ENCODE measurements around the gene HIPK2.

The HIPK2 gene

DNA sequence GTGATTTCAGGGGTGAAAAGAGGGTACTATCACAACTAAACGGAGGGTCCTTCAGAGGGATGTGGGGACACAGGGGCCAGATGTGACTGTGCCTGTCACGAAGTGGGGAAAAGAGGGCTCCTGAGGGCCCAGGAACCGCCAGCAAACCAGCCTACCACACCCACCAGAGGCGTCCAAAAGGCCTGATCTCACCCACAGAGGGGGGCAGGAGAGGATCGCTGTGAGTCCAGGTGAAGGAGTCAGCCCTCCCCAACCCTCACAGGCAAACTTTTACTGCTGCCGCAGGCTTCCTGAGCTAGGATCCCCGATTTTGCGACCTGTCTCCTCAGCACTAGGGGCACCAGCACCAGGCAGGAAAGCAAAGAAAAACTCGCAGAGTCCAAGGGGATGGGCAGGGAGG, 64.7 kb downstream of the HIPK2 start:
- DNase-seq, result no peak

DNA sequence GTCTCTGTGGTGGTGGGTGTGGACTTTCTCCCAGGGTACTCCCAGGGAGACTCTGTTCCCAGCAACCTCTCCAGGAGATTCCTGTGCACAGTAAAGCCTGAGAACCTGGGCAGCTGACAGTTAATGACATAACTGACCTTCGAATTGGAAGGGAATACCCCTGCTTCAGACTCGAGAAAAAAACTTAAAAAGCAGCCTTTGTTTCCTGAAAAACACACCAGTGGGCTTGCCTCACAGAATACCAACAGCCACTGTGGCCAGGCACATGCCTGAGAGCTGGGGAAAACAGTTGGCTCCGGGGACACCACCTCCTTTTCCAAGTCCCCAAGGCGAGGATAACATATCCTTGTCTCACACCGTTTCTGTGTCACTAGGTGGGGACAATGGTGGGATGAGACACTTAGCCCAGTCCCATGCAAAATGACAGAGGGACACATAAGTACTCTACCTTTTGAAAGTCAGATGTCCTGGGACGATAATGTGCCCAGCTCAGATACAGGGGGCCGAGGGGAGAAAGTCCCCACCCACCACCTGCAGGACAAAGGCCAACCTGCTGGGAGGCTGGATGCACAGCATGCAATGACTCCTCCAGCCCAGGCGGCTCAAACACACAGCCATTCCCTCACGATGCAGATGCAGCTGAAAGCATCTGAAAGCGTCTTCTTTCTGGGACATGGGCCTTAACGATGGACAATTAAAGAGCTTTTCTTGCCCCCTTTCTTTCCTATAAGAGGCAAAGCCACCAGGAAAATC, 65.6 kb downstream of the HIPK2 start:
- DNase-seq, result no peak

DNA sequence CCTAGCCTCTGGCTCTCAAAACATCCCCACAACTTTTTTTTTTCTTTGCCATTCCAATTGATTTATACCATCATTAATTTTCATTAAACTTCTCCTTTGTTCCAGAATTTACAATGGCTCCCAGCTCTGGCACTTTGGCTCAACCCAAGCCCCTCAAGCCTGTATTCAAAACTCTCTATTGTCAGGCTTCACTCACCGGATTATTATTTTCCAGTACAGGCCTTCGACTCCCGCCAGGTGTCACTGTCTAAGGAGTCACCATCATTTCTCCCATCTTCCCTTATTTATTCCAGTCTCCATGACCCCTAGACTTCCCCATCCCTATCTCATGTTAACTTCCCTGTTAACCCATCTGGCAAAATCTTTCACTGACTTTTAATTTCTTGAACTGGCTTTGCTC, 67.8 kb downstream of the HIPK2 start:
- no peak for DNase-seq

DNA sequence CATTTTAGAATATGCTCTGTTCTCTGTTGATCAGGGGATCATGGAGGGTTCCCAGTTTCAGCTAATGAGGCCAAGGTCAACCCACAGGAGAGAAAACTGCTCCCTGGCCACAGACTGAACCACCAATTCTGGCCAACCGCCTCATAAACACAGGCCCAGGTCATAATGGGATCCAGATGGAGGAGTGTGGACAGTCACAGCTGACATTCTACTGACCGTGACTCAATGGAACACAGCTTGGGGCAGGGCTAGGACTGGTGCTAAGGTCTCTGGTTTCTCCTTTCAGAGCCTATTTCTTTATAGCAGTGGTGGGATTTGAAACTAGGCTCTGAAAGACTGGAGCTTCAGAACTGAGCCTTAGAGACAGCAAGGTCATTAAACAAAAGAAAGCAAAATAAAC, 68.3 kb downstream of the HIPK2 start:
- no peak for DNase-seq

DNA sequence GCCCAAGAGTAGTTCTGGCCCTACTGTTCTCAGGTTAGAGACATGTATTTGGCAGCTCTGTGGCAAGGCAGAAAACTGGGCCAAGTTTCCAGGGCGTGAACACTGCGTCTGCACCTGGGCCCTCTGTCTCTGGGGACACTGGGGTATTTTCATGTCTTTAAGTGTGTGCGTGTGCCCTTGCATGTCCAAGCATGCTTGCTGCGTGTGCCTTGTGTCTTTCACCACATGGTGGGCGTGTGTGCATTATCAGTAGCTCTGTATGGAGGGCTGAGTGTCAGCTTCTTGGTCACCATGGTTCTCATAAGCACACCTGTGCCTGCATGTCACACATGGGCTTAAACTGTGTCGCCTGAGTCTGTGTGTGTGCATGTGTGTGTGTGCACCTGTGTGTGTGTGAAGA, 69.3 kb downstream of the HIPK2 start:
- DNase-seq, result no peak

DNA sequence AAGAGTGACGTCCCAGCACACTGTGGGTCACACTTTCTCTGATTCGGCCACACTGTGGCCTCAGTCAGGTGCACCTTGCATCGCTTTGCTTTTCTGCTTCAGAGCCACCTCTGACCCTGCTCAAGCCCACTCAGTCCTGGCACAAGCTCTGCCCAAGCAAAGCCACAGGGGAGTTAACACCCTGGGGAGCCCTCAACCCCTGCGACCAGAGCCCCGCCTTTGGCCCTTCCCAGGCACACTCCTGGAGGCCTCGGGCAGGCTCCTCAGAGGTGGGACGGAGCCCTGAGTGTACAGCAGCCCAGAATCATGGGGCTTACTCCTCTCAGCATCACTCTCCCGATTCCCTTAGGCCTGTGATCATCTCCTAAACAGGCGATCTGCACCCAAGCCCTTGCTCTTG, 71.0 kb downstream of the HIPK2 start:
- no peak for DNase-seq

DNA sequence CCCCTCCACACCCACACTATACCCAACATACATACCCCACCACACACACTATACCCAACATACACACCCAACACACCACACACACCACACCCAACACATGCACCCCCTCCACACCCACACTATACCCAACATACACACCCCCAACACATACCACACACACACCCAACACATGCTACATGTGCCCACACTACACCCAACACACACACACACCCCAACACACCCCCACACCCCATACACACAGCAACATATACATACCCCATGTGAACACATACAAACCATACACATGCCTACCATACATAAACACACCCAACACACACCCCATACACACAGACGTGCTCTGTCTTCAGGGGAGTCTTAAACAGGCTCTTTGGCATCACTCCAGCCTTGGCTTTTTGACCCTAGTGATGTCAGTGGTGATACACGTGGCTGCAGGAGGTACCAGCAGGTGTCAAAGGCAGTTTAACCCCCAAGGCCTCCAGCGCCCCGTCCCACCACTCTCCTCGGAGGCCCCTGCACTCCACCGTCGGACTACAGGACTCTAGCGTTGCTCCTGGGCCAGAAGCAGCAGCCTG, 73.4 kb downstream of the HIPK2 start:
- DNase-seq, result no peak

DNA sequence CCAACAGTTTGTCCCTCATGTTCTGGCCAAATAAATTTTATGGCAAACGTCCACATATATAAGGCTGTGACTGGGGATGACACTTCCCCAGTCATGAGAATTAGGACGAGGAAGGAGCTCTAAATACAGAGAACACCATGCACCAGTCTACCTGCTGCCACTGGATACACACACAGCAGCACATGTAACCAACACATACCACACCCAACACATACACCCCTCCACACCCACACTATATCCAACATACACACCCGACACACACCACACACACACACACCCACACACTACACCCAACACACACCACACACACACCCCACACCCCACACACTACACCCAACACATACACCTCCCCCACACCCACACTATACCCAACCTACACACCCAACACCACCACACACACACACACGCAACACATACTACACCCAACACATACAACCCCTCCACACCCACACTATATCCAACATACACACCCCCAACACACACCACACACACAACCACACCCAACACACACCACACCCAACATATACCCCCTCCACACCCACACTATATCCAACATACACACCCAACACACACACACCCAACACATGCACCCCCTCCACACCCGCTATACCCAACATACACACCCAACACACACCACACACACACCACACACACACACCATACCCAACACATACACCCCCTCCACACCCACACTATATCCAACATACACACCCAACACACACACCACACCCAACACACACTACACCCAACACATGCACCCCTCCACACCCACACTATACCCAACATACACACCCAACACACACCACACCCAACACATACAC, 74.1 kb downstream of the HIPK2 start:
- no peak for DNase-seq

DNA sequence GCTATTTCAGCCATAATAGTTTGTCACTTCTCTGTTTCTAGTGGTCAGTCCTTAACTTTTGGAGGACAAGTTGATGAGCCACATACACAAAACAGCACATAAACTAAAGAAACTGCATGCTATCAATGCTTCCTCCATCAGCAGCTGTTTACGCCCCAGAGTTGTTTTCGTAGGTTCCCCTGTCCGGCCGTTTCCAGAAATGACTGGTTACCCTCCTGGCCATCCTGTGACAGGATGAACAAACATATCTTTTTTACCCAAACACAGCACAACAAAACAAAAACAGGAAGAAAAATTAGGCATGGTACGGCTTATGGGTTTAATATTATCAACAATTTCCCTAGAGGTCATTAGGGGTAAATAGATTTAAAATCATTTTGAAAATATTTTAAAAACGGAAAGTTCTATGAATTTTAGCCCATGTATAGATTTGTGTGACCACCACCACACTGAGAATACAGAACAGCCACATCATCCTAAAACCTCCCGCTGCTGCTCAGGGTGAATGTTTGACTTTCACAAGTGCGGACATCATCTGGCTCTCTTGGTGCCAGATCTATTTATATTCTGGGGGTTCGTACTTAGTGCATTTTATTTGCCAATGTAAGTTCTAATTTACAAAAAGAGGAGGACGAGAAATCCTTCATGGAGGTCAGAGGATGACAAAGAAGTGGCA, 74.8 kb downstream of the HIPK2 start:
- no peak for DNase-seq

DNA sequence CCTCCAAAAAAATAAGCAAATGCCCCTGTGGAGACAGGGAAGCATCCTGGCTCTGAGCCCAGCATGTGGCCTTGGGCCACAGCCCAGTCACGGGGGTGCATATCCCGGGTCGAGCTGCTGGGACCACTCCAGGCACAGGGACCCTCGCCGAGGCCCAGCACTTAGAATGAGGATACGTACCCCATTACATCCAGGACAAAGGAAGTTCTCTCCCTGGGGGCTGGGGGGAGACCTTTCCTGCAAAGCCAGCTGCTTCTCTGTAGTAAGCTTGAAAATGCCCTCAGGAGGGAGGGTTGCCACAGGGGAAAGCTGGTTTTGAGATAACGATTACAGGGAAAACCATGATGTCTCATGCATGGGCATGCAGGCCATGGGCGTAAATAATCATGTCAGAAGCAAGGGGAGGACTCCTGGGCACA, 75.5 kb downstream of the HIPK2 start:
- no peak for DNase-seq

DNA sequence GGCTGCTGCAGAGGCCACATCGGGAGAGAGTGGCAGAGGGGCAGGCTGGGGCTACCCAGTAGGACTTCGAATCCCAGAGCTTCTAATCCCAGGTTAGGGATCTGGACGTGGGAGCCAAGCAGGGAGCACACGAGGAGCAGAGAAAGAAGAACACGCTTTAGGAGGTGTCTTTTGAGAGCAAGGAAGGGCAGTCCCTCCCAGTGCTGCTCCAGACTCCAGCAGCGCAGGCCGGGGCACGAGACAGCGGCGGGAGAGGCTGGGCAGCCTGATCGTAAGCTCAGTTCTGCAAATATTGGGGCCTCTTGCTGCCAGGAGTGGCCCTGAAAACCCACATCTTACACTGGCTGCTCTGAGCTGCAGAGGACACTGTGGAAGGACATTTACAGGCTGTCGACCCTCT, 75.9 kb downstream of the HIPK2 start:
- DNase-seq, result no peak

DNA sequence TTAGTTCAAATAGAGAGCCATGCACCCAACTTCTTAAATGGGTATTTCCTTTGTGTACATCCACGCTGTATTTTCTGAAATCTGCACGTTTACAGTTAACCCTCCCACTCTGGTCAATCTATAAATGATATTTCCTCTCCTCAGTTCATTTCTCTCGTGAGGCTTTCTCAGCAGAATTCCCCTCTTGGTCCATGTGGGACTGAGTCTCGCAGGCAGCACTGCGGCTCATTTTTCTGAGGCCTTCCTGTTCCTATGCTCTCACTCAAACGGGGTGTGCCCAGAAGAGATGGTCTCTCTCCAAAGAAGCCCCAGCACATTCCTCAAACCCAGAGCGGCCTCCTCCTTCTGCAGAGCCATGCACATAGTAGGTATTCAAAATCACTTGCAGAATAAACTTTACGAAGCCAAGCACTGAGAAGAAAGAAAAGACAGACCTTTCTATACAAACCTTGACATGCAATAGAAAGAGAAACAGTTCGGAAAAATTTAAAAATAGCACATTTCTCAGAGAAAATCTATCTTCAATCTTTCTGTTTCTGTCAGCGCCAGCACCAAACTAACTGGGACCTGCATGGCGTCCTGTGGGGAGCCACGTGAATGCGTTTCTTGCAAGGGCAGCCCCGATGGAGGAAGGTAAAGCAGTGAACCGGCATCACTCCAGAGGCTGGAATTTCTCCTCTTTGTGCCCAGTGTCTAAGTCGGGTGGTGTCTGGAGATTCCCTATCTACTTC, 77.1 kb downstream of the HIPK2 start:
- no peak for DNase-seq

DNA sequence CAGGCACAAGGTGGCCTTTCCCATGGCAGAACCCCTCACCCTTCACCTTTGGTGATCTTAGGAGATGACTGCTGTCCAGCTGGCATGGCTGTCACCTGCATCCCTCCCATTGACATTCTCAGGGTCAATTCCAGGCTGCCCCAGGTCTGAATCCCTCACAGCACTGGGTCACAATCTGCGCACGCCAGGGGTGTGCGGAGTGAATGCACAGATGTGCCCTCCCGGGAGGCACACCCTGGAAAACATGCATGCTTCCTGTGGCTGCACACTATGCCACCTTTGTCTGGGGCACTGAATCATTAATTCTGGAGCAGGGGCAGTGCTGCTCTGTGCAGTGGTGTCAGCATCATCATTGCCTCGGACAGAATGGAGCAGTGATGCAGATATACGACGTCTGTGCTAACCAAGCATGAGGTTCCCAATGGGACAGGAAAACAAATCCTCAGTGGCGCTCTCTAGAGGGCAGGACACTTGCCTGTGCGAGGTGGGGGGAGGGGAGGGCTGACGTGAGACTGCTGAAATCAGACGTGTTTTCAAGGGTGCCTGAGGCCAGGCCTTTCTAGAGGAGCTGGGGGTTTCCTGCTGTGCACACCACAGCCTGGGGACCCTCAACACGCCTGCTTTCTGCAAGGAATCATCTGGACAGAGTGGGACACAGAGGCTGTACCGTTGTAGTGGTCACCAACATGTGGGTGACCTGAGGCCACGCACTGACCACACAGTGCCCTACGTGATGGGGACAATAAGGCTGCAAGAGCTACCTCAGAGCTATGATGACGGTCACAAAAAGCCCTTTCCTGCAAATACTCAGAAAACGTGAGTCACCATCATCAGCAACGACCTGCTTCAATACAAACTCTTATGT, 77.9 kb downstream of the HIPK2 start:
- DNase-seq, result no peak

DNA sequence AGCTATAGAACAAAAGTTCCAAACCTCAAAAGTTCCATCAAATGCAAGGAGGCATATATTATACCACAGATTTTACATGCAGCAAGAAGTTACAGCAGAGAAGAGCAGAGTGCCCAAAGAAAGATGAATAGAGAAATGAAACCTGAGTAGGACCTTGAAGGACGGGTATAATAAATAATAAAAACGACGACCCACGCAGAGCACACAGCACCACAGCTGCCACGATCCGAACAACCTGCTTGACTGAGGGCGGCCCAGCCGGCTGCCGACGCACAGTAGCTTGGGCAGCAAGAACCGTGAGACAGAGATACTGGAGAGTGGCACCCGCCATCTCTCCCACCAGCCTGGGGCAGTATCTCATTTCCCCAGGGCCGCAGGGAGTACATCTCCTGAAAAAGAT, 79.0 kb downstream of the HIPK2 start:
- DNase-seq, result no peak

DNA sequence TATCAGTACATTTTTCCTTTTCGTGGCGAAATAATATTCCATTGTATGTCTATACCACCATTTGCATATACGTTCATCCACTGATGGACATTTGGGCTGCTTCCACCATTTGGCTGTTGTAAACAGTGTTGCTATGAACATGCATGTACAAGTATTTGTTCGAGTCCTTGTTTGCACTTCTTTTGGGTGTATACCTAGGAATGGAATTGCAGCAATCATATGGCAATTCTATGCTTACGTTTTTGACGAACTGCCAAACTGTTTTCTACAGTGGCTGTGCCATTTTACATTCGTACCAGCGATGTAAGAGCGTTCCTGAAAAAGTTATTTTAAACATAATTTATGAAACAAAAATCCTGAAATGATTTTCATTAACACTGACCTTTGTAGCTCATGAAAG, 79.5 kb downstream of the HIPK2 start:
- no peak for DNase-seq

DNA sequence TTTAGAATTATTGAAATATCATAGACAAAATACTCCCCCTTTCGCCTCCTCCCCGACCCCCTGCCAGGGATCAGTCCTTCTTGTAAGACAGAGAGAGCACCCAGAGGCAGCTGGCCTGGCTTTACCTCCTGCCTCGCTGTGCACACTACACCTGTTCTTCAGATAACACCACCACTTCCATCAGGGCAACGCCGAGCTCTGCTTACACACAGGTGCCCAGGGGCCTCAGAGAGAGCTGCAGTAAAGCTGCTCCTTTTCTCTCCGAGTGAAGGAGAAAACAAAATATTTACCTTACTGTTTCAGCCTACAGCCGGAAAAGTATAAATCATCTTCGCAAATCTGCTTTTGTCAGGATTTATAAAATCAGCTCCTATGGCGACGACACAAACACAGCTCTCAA, 80.7 kb downstream of the HIPK2 start:
- DNase-seq, result no peak

DNA sequence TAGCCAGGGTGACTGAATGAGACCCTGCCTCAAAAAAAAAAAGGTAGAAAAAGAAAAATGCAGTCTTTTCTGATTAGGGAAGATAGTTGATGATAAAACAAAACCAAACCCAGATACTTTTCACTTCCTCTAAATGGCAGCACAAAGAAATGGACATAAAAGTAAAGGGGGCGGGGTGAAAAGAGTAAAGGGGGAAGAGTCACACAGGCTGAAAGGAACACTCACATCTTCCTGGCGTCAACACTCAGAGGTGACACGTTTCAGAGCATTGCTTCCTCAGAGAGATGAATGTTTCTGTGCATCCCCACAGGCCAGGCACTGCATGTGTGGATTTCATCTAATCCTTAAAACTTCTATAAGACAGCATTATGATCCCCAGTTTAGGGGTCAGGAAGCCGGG, 81.2 kb downstream of the HIPK2 start:
- no peak for DNase-seq

DNA sequence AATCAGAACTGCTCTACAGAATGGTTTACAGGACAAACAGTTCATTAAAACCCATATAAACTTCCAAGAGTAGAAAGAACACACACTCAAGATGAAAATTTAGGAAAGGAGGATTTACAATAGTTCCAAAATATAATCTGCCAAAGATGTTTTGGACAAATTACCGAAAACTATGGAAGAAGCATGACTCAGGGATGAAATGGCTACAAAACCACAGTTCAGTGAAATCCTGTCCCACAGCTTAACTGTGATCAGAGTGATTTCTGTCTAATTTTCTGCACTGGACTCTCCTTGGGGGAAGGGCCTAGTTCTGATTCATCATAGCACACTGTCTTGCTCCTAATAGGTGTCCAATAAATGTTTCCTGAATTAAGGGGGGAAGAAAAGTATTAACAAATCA, 82.2 kb downstream of the HIPK2 start:
- DNase-seq, result no peak

DNA sequence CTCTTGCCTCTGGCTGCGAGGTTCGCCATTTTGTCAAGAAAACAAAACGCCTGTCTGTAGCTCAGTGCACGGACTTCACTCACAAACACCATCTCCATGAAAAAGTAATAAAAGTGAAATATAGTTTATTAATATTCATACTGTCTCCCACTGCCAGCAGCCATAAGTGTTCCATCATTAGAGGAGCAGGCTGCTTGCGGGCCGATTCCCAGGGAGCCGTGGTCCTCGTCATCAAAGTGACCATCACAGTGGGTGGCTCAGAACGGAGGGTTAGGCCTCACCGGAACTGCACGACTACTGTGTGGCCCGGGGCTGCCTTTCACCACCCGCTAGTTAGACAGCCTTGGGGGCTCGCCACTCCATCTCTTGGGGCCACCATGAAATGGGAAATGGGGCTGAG, 82.7 kb downstream of the HIPK2 start:
- DNase-seq, result no peak

DNA sequence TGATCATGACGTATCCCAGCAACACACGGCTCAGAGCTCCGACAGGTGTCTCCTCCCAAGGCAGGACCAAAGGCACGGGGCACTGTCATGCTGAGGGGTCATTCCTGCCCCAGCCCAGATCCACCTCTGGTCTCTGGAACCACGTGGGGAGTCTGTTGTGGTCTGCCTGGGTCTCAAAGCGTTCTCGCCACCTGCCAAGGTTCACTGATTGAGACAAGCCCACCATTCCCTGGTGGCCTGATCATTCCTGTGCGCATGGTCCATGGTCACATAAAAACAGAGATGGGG, 83.5 kb downstream of the HIPK2 start:
- no peak for DNase-seq

DNA sequence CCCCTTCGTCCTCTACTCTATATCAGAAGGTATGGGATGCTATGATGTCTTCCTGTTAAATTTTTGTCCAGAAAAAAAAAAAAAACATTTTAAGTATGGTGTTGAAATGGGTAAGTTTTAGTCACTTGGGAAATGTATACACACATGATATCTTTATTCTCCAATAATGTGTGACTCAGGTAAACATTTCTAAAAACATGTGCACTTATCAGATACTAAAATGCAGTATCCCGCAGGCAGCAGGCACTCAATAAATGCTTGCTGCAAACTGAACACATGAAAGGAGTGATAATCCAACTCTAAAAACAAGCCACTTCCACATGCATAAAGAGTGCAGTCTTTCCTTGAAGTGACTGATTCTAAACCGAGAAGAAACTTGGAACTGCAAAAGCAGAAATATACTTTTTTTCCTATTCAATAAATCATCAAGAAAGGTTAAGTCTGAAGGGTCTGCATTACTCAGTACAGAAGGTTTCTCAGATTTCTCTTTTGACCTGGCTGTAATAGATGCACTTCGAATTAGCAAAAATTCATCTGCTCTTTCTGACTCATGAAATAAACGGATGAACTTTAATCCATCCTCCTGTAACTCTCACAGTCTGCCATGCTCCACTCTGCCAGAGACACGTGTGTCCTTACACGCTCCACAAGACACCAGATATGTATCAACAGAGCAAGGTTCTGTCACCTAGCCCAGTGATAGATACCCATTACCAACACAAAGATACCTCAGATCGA, 84.0 kb downstream of the HIPK2 start:
- no peak for DNase-seq

All from activated T-cell treated with anti-CD3 and anti-CD28 coated beads, Interleukin-2, amount 50 U/mL, for 1 hour (primary cell).